ENCODE measurements around the gene ANKLE2.

Gene ANKLE2

DNA sequence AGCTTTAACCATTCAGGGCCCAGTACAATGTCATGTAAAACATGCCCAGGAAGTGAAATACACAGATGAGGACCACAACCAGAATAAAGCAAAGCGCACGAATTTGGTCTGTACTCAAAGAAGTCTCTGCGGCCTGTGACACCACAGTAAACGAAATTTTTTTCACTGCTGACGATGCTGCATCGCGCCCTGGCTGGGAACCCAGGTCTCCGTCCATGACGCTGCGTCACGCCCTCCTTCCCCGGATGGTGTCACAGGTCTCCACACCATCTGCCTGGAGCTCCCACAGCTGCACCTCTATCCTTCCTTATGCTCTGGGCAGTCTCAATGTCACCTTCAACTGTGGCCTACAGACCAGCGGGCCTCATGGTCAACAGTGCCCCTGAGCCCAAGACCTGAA, 17.8 kb downstream of the ANKLE2 start:
- peaks cover 2% of the 10 kb centered on the region for H3K27me3 Mint-ChIP-seq (ENCODE audit: low read depth, poor library complexity)
- TF ChIP-seq, protein P1, sequence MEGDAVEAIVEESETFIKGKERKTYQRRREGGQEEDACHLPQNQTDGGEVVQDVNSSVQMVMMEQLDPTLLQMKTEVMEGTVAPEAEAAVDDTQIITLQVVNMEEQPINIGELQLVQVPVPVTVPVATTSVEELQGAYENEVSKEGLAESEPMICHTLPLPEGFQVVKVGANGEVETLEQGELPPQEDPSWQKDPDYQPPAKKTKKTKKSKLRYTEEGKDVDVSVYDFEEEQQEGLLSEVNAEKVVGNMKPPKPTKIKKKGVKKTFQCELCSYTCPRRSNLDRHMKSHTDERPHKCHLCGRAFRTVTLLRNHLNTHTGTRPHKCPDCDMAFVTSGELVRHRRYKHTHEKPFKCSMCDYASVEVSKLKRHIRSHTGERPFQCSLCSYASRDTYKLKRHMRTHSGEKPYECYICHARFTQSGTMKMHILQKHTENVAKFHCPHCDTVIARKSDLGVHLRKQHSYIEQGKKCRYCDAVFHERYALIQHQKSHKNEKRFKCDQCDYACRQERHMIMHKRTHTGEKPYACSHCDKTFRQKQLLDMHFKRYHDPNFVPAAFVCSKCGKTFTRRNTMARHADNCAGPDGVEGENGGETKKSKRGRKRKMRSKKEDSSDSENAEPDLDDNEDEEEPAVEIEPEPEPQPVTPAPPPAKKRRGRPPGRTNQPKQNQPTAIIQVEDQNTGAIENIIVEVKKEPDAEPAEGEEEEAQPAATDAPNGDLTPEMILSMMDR (IDR thresholded peaks at IDR 0.05) = no peak
- no peaks in the 10 kb centered on the region for H3K4me1 Mint-ChIP-seq
- H3K4me3 Mint-ChIP-seq = no peak overlapping the region
- H3K27ac Mint-ChIP-seq = no peak overlapping the region
- DNase-seq = no peak
- peaks cover 93% of the 10 kb centered on the region for H3K36me3 Mint-ChIP-seq (ENCODE audit: low read depth)
- H3K9me3 Mint-ChIP-seq = no peaks in the 10 kb centered on the region

DNA sequence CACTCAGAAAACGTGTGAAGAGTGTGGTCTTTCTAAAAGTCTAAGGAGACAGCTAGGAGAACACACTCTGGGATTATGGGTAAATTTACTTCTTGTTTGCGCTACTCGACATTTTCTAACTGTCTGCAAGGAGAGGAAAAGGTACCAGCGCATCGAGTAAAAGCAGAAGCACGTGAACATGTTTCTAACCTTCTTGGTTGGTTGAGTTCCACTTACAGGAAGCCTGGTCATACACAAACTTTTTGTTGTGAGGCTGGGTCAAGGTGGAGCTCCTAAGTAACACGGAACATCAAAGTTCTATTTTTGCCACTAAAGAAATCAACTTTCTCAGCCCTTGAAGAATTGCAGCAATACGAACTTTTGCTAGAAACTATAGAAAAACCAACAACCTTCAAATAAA, 20.0 kb downstream of the ANKLE2 start:
- Mint-ChIP-seq H3K36me3 (ENCODE audit: low read depth) (peaks cover 89% of the 10 kb centered on the region), H3K27me3 (ENCODE audit: low read depth, poor library complexity) (peaks cover 2% of the 10 kb centered on the region), H3K4me3 (no peak overlapping the region), H3K4me1 (no peaks in the 10 kb centered on the region), H3K27ac (no peak overlapping the region), H3K9me3 (no peaks in the 10 kb centered on the region)
- no peak for DNase-seq
- TF ChIP-seq, protein P1 (IDR thresholded peaks at IDR 0.05) = no peak

DNA sequence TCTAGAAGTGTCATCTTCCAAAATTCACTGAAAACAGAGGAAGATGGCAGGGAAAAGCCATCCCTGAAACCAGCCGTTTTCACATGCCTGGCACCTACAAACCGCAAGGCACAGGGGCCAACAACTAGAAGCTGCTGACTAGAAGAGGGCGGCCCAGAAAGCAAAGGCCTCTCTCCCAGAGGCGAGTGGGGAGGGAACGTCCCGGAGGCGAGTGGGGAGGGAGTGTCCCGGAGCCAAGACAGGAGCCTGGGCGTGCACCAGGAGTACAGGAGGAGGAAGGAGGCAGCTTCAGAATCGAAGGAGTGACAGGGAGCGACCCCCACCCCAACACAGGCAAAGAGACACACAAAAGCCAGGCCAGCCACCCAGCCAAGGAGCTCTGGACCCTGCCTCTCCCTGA, 21.0 kb downstream of the ANKLE2 start:
- DNase-seq = no peak
- Mint-ChIP-seq H3K4me1 (no peaks in the 10 kb centered on the region), H3K27me3 (ENCODE audit: low read depth, poor library complexity) (peaks cover 2% of the 10 kb centered on the region), H3K9me3 (no peaks in the 10 kb centered on the region), H3K36me3 (ENCODE audit: low read depth) (peaks cover 89% of the 10 kb centered on the region), H3K27ac (peak overlapping the region; percentile 90), H3K4me3 (no peak overlapping the region)
- TF ChIP-seq, protein P1 (IDR thresholded peaks at IDR 0.05) = no peak

DNA sequence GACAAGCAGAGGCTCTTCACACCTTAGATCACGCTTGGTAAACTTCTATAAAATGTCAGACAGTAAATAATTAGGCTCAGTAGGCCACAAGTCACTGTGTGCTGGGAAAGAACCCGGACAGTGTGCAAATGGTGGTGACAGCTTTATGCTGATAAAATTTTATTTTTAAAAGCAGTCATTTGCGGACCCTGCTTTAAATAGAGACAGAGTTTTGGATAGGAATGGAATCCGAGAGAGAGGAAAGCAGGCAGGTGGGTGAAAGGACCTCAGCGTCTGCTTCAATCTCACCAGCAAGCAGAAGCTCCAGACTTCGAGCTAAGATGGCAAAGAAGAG, 21.4 kb downstream of the ANKLE2 start:
- no peak overlapping the region for H3K27ac Mint-ChIP-seq
- no peaks in the 10 kb centered on the region for H3K4me1 Mint-ChIP-seq
- peaks cover 2% of the 10 kb centered on the region for H3K27me3 Mint-ChIP-seq (ENCODE audit: low read depth, poor library complexity)
- H3K9me3 Mint-ChIP-seq = no peaks in the 10 kb centered on the region
- DNase-seq = no peak
- H3K36me3 Mint-ChIP-seq (ENCODE audit: low read depth) = peaks cover 89% of the 10 kb centered on the region
- no peak overlapping the region for H3K4me3 Mint-ChIP-seq
- TF ChIP-seq, protein P1 (IDR thresholded peaks at IDR 0.05) = no peak

DNA sequence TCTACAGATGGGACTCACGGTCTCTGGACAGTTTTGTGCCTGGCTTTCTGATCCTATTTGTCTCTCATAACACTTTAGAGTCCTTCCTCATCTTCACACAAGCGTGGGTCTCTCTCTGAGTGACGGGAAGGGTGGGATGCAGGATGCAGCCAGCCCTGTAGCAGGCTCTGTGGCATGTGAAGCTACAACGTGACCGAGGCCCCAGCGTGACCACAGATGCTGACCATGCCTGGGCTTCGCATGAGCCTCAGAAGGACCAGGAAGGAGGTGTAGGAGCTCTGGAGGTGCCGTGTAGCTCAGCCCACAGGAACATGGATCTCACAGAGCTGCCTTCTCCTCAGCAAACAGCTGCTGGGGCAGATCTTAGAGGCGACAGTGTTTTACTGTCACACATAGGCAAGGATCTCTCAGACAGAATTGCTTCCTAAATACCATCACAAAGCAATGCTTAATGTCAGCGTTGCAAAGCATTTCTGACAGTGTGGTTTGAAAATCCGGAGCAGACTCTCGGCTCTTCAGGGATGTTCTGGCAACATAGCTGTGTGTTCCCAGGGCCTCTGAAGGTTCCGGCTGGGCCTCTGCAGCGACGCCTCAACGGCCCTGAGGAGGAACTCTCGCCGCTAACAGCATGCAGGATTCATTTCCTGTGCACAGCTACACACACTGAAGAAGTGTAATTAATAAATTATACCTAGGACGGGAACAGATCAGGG, 21.9 kb downstream of the ANKLE2 start:
- TF ChIP-seq, protein P1 (IDR thresholded peaks at IDR 0.05) = no peak
- Mint-ChIP-seq H3K4me3 (no peak overlapping the region), H3K27me3 (ENCODE audit: low read depth, poor library complexity) (peaks cover 2% of the 10 kb centered on the region), H3K27ac (no peak overlapping the region), H3K9me3 (no peaks in the 10 kb centered on the region), H3K4me1 (no peaks in the 10 kb centered on the region), H3K36me3 (ENCODE audit: low read depth) (peaks cover 88% of the 10 kb centered on the region)
- no peak for DNase-seq

DNA sequence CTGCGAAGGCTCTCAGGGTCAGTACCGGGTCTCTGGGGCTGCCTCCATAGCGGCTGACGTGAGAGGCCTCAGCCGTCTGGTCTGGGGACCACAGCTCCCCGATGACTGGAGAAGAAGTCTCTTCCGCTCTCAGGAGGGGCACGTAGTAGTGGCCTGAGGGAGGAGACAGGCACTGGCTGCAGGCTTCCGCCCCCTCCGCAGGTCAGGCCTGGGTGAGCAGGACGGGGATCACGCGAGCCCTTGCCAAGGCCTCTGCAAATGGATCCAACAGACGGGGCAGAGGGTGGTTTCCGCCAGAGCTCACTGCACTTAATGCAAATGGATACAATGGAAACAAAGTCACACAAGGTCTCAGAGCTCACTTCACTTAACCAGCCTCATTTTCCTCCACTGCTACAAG, 24.7 kb downstream of the ANKLE2 start:
- H3K9me3 Mint-ChIP-seq = no peaks in the 10 kb centered on the region
- no peaks in the 10 kb centered on the region for H3K27me3 Mint-ChIP-seq (ENCODE audit: low read depth, poor library complexity)
- H3K4me3 Mint-ChIP-seq = no peak overlapping the region
- H3K4me1 Mint-ChIP-seq = no peaks in the 10 kb centered on the region
- TF ChIP-seq, protein P1 (IDR thresholded peaks at IDR 0.05) = no peak
- H3K36me3 Mint-ChIP-seq (ENCODE audit: low read depth) = peaks cover 89% of the 10 kb centered on the region
- no peak for DNase-seq
- peak overlapping the region; percentile 88 for H3K27ac Mint-ChIP-seq
